ENCODE data around the gene TMEM256. TPM values are rescaled to one million over a fixed set of nuclear protein-coding genes. Genes with fewer than 3 reads are reported as not detected.
A peak's percentile ranks its signal among the peaks of the same experiment; 100 is the strongest.

The TMEM256 gene
- total RNA-seq, 1 donor from 2014 or later: 67.7 TPM

DNA sequence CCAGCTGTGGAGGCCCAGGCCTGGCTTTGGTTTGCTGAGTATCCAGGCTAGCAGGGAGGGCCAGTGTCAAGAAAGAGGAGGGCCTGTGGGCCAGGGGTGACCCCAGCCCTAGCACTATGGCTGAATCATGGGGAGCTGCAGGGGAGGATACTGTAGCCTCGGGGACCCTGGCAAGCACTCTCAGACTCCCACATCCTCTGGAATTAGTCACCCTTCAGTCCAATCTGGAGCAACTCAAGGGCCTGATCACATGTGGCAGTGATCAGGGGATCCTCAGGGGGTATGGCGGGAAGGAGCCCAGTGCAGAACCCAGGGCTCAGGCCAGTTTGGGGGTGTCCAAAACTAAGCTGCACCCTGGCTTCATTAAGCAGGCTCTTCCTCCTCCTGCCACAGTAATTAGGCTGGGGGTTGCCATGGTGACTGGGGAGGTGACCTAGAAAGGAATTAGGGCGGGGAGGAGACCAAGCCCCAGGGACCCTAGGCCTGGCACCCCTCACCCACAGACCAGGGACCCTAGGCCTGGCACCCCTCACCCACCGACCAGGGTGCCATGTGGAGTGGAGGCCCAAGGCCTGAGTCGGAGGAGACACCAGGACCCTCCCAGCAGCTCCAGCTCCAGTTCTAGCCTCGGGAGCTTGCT is 9.6 kb upstream of the TMEM256 start:
- no peak for DNase-seq (ENCODE audit: low spot score)
- intact Hi-C loops (cut with DNase I): no loop called here

DNA sequence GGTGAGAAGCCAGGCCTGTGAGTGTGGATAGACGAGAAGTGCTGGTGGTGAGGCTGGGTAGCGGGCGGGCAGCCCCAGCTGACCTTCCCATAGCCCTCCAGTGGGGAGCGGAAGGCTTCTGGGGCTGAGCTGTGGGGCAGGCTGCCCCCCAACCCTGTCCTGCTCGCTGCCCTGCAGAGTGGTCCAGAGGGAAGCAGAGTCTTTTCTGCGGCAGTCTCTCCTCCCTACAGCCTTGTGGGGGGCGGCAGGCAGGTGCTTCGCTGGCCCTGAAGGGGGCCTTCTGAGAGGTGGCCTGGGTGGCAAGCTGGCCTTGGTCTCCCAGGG is 7.5 kb upstream of the TMEM256 start:
- intact Hi-C loops (cut with DNase I): no loop called here

DNA sequence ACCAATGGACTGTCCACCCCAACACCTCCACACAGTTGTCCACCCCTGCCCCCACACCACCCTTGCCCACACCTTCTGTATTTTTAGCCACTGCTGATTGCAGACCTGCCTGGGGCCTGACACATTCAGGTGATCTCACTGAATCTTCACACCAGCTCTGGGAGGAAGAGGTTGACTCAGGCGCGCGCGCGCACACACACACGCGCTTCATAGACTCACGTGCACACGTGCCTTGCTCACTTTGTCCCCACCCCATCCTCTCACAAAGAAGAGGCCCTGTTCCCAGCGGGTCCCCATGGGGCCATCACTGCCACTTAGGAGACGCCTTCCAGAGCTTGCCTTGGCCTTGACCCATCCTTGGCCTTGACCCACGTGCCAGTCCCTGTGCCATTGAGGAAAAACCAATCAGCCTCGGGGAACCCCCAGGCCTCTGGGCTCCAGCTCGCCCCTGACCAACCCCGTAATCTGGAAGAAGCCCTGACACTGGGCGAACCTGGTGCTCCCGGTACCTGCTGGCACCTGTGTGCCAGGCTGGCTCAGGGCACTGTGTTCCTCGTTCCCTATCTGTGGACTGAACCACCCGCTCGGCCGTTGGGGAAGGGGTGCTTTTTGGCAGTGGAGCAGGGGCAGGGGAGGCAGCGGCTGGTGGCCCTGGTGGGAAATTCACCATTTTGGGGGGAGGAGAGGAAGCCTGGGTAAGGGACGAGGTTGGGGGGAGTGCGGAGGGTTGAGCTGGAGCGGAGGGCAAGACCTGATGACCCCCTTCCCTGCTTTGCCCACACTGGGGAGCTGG is 6.9 kb upstream of the TMEM256 start:
- intact Hi-C loops (cut with DNase I): no loop called here
- DNase-seq (ENCODE audit: low spot score): no peak

More for the DNA sequence above, 7.5 kb upstream of the TMEM256 start:
- DNase-seq (ENCODE audit: low spot score): no peak

DNA sequence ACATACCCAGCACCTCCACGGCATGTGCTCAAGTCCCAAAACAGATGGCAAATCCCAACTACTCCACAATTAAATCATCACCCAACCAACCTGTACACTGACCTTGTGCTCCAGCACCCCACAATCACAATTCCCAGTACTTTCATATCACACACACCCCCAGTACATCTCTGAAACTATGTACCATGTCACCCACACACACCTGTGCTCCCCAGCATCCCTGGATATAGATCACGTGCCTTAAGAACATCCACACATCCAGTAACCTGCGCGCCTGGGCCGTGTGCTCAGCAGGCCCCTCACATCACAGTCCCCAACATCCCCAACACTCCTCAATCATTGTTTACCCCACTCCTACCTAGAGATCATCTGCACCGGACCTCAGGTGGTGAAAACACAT is 5.8 kb upstream of the TMEM256 start:
- intact Hi-C loops (cut with DNase I): no loop called here
- no peak for DNase-seq (ENCODE audit: low spot score)

DNA sequence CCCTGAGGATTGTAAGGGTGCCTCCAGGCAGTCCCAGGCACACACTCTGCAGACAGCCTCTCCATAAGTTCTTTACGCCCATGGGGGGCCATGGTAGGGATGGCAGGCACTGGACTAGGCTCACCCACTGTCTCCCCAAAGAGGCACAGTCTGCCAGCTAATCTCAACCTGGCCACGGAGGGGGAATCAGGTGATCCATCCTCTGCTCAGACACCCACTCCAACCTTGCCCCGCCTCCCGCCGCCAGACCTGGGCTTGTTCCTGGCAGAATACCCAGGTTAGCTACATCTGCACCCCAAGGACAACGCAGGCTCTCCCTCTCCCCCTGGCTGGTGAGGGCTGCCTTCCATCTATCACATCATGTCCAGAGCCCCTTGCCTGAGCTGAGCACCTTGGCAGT is 5.0 kb upstream of the TMEM256 start:
- intact Hi-C loops (cut with DNase I): no loop called here
- no peak for DNase-seq (ENCODE audit: low spot score)

DNA sequence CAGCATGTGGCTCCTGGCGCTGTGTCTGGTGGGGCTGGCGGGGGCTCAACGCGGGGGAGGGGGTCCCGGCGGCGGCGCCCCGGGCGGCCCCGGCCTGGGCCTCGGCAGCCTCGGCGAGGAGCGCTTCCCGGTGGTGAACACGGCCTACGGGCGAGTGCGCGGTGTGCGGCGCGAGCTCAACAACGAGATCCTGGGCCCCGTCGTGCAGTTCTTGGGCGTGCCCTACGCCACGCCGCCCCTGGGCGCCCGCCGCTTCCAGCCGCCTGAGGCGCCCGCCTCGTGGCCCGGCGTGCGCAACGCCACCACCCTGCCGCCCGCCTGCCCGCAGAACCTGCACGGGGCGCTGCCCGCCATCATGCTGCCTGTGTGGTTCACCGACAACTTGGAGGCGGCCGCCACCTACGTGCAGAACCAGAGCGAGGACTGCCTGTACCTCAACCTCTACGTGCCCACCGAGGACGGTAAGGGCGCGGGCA is 4.4 kb upstream of the TMEM256 start:
- no peak for DNase-seq (ENCODE audit: low spot score)
- intact Hi-C loops (cut with DNase I): no loop called here

DNA sequence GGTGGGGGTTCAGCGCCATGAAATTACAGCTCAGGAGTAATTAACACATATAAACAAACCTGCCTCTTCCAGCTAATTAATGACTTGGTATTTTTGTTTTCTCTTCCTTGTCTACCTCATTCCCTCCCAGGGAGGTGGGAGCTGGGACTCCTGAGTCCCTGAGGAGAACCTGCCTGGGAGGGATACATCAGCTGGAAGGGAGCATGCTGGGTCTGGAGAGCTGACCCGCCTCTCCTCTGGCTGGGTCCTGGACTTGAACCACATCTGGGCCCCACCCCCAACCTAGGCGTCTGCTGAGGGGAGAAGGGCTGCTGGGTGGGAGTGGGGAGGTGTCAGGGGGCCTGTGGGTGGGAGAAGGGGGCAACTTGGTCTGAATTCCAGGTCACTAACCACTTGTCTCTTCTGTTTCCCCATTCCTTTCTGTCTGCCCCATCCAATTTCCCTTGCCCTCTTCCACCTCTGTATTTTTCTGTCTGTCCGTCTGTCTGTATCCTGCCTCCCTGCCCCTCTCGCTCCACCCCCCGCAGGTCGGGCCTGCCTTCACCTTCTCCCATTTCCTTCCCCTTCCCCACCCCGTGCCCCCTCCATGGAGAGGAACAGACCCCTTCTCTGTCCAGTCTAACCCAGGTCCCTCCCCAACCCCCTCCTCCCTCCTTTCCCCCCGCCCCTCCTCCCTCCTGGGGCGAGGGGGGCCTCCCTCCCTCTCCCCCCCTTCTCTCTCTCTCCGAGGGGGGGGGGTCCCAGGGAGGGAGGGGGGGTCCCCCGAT is 3.8 kb upstream of the TMEM256 start, which contains the start of gene NLGN2:
Gene NLGN2 (plus strand): TSS at position 361 of the 767 bp plus-strand sequence. CDS start 411 bp downstream, outside the sequence.
- intact Hi-C loops (cut with DNase I): no loop called here
- DNase-seq (ENCODE audit: low spot score): no peak

DNA sequence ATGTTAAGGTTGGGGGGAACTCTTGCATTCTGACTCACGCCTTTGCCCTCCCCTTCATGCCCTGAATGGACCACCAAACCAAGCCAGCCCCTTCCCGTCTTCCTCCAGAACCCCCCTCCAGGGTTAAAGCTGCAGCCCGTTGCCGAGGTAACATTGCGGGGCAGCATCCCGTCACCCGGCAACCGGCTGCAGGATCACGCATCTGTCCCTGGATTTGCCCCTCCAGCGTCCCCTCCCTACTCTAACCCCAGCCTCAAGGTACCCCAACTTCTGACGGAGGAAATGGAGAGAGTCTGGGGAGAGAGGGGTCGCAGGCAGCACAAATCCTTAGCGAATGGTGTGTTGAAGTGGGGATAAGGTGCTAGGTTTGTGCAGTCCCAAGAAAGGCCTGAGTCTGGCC is 3.2 kb upstream of the TMEM256 start:
- DNase-seq (ENCODE audit: low spot score): no peak
- intact Hi-C loops (cut with DNase I): no loop called here

DNA sequence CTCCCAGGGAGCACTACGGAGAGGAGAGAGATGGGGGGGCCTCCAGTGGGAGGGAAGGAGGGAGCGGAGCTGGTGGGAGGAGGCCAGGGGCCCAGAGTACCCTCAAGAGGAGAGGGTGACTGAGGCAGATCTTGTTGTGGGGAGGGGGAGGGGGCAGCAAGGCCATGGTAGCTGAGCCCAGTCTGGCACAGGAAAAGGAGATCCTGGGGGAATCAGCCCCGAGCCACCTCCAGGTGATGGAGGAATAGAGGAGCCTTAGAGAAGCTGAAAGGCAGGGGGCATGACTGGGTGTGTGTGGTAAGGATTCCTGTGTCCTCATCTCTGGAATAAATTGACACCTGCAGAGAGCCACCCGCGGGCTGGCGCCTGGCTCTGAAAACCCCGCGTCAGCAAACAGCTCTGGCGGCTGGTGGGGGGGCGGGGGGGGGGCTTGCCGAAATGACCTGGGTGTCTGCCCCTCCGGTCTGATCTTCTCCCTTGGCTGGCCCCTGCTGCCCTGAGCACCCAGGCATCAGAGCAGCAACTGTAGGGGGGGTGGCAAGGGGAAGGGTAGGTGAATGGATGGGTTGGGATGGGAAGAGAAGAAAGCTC is 2.4 kb upstream of the TMEM256 start:
- DNase-seq (ENCODE audit: low spot score): no peak
- intact Hi-C loops (cut with DNase I): no loop called here

DNA sequence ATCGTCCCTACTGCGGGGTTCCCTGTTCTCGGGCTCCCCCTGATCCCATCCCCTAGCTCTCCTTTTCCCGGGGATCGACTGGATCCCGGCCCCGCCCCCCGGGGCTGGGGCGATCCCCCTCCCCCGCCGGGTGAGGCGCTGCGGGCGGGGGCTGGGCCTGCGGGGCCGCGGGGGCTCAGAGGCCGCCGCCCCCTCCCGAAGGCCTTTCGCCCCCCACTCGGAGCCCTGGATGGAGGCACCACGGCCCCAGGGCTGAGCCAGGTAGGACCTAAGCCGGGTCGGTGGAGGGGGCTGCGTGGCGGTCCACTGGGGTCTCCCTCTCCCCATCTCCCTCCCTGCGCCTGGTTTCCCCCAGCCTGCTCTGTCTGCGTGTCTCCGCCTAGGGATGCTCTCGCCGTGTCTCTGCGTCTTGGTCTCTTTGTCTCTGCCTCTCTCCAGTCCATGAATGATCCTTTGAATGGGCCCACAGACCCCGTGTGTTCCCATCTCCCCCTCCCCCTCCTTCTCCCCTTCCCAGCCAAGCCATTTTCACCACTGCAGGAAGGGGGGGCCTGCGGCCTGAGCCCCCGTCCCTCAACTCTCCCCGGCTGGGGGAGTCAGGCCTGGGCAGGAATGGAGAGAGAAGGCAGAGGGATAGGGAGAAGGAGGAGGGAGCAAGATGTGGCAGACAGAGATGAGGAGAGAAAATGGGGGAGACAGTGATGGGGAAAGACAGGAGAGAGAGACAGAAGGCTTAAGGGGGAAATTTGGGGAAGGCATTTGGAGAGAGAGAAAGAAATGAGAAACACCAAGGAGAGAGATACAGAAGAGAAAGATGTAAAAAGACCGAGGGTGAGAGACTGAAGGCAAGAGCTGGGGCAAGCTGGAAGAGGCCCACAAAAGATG is 1.7 kb upstream of the TMEM256 start:
- intact Hi-C loops (cut with DNase I): loop anchor here (2.0 kb wide), 1 partner anchor 55 kb away; no protein-coding TSS in a partner anchor
- DNase-seq (ENCODE audit: low spot score): no peak

DNA sequence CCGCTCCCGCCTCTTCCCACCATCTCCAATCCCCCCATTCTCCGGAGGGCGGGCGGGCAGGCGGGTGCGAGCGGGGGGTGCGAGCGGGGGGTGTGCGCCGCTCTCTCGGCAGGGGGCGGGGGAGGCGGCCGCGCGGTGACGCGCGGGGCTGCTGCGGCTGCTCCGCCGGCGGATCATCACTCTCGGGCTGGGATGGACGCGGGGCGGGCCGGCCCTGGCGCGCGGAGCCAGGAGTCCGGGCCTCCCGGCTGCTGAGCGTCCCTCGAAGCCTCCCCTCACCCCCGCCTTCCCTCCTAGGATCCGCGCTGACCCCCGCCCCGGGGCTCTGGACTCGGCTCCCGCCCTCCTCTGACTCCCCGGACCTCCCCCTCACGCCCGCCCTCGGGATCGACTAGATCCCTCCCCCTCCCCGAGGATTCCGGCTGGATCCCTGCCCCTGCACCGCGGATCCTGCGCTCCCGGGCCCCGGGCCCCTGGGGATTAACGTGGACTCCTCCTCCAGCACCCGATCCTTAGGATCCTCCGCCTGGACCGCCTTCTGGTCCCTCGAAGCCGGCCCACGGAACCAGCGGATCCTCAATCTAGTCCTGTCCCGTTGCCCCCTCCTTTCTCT is 946 bp upstream of the TMEM256 start:
- DNase-seq (ENCODE audit: low spot score): peak; percentile 81
- intact Hi-C loops (cut with DNase I): loop anchor here (1.0 to 5.0 kb wide), 3 partner anchors 54 to 442 kb away; partner anchors contain the start of gene SENP3

DNA sequence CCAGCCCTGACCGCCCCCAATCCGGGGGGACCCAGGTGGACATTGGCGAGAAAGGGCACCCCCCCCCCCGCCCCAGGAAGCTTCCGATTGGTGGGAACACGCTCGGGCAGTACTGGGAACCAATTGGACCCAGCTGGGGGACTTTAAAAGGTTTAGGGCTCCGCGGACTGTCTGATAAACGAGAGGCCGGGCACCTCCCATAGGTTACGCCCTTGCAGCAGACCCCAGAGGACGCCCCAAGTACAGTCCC is 245 bp downstream of the TMEM256 start:
- no peak for DNase-seq (ENCODE audit: low spot score)
- intact Hi-C loops (cut with DNase I): loop anchor here (5.0 kb wide), 1 partner anchor 444 kb away; no protein-coding TSS in a partner anchor

DNA sequence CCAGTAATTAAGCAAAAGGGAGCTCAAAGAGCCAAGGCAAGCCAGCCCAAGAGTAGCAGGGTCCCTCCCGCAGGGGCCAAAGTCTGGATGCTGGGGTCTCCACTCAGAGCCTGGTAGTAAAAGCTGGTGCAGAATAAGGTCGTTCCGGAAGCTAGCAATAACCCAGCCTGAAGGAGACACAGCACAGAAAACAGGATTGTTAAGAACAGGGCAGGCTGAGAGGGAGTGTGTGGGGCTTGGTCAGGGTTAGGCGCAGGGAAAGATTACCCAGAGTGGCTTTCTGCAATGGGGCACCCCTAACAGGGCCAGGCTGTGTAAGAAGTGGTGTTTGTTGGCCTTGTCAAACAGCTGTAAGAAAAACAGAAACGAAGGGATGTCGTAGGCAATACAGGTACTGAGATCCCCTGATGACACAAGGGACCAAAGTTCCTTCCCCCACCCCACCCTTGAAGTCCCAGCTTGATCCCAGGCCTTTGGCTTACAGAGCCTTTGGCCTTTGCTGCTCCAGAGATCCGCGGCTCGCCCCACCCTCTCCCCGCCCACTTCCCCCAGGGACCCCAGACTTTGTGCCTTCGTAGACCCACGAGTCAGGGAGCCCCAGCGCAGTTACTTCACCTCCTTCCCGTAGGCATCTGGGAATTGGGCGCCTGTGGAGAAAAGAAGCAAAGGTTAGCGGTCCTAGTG is 712 bp downstream of the TMEM256 start:
- intact Hi-C loops (cut with DNase I): loop anchor here (5.0 kb wide), 1 partner anchor 444 kb away; no protein-coding TSS in a partner anchor
- no peak for DNase-seq (ENCODE audit: low spot score)

DNA sequence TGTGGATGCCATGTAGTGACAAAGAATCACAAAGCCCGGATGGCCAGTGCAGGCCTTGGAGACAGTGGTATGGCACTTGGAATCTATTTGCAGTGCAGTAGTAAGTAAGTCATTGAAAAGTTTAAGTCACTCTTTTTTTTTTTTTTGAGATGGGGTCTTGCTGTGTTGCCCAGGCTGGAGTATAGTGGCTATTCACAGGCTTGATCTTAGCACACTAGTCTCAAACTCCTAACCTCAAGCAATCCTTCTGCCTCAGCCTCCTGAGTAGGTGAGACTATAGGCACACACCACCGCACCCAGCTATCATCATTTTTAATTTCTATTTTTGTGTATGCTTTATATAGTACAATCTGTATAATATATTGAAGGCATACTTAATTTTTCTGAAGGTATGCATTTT is 5.3 kb downstream of the TMEM256 start:
- no peak for DNase-seq (ENCODE audit: low spot score)
- intact Hi-C loops (cut with DNase I): no loop called here

DNA sequence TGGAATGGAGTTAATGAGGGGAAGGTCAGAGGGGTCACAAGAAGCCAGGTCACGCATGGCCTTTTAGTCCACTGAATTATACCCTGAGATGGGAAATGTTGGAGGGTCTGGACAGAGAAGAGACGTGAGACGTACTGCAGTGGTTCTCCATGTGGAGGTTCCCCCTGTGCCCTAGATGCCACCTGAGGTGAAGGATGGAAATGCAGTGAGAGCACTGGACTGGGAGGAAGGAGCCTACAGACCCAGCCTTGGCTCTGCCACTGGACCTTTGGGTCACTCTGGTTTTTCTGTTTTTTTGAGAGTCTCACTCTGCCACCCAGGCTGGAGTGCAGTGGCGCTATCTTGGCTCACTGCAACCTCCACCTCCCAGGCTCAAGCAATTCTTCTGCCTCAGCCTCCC is 7.8 kb downstream of the TMEM256 start:
- DNase-seq (ENCODE audit: low spot score): no peak
- intact Hi-C loops (cut with DNase I): no loop called here

DNA sequence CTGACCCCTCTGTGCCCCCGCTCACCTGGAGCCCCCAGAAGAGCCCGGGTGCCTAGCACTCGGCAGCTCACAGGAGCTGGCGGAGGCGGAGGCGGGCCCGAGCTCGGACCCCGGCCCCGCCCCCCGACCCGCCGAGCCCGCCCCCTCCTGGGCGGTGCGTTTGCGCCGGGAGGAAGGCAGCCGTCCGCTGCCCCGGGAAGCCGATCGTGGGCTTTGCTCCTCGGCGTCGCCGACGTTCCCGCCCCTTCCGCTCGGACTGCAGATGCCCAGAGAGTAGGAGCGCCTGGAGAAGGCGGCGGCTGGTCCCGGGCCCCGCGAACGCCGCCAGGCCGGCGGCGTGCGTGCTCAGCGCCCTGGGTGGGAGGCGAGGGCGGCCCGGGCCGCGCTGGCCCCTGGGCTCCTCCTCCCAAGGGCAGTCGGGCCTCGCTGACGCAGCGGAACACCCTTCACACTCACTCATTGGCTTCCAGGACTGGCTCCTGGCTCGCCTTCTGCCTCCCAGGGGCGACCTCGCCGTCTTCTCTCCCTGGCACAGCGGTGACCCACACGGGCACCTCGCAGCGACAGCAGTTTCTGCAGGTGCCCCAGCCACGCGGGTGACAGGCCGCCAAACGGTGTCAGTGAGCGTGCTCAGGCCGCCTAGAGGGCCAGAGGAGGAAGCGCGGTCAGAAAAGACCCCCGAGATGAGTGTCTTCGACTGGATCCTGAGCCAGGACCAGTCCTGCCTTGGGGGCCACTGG is 9.3 kb downstream of the TMEM256 start, which contains the start of gene PLSCR3:
Gene PLSCR3 (minus strand): TSS at position 74 of the 740 bp plus-strand sequence. CDS start 415 bp downstream, outside the sequence.
- DNase-seq (ENCODE audit: low spot score): peak; percentile 95
- intact Hi-C loops (cut with DNase I): no loop called here
